HG03196 (cell line): ENCODE results near the gene FBXO5.
"Not testable (repeated sequence)": the region's sequence is repeated elsewhere in the genome, so short reads cannot be mapped to it uniquely, and the experiment has no call there.

ENCODE experiments used
- ATAC-seq: cut with Tn5 transposase; IDR thresholded peaks from one replicate; pipeline ENCODE4 v1.9.1; 2021; ENCODE audit not compliant: unreplicated experiment

Gene FBXO5

GRCh38 chr6:152993431-152993830 is 10.6 kb upstream of the FBXO5 start:
- no peak for ATAC-seq

- ATAC-seq: no peak
Measured at GRCh38 chr6:152986978-152987377, 4.1 kb upstream of the FBXO5 start.

- not testable (repeated sequence) for ATAC-seq
Measured at GRCh38 chr6:152985300-152985699, 2.5 kb upstream of the FBXO5 start.

- ATAC-seq: peak; percentile 29
Measured at GRCh38 chr6:152984513-152984872, 1.7 kb upstream of the FBXO5 start.

- peak; percentile 22 for ATAC-seq
Measured at GRCh38 chr6:152983637-152984512, 1.0 kb upstream of the FBXO5 start.

GRCh38 chr6:152981989-152982903 is 595 bp downstream of the FBXO5 start:
- peak; percentile 1 for ATAC-seq

GRCh38 chr6:152981219-152981618 is 1.6 kb downstream of the FBXO5 start:
- no peak for ATAC-seq

- ATAC-seq: no peak
Measured at GRCh38 chr6:152980656-152981055, 2.2 kb downstream of the FBXO5 start.

- ATAC-seq: no peak
Measured at GRCh38 chr6:152979116-152979515, 3.7 kb downstream of the FBXO5 start.

- ATAC-seq: no peak
Measured at GRCh38 chr6:152978058-152978457, 4.8 kb downstream of the FBXO5 start.

- ATAC-seq: no peak
Measured at GRCh38 chr6:152977556-152977955, 5.3 kb downstream of the FBXO5 start.

- ATAC-seq: no peak
Measured at GRCh38 chr6:152976749-152977148, 6.1 kb downstream of the FBXO5 start.

- peak; percentile 47 for ATAC-seq
Measured at GRCh38 chr6:152975204-152975915, 7.5 kb downstream of the FBXO5 start.

- no peak for ATAC-seq
Measured at GRCh38 chr6:152973916-152974315, 8.9 kb downstream of the FBXO5 start.

- ATAC-seq: no peak
Measured at GRCh38 chr6:152969688-152970418, 13.0 kb downstream of the FBXO5 start.

GRCh38 chr6:152966168-152966894 is 16.5 kb downstream of the FBXO5 start:
- not testable (repeated sequence) for ATAC-seq

- ATAC-seq: no peak
Measured at GRCh38 chr6:152959333-152959732, 23.5 kb downstream of the FBXO5 start.

- ATAC-seq: no peak
Measured at GRCh38 chr6:152957796-152958195, 25.0 kb downstream of the FBXO5 start.

- ATAC-seq: no peak
Measured at GRCh38 chr6:152954443-152954842, 28.4 kb downstream of the FBXO5 start.
